ENCODE results near the gene SSUH2. TPM values are rescaled to one million over a fixed set of nuclear protein-coding genes. Genes with fewer than 3 reads are reported as not detected.

Gene SSUH2
- total RNA-seq, 1 donor from 2014 or later: not detected

GRCh38 chr3:8600457-8600856, 44.1 kb downstream of the SSUH2 start:
- DNase-seq (ENCODE audit: extremely low spot score, unreplicated experiment): no peak
- no peak for TF ChIP-seq CTCF (IDR thresholded peaks at IDR 0.05)
- H3K27me3 Mint-ChIP-seq (ENCODE audit: unreplicated experiment): no peaks in the 10 kb centered on the region
- no peak overlapping the region for H3K4me3 Mint-ChIP-seq (ENCODE audit: unreplicated experiment)
- H3K4me1 Mint-ChIP-seq (ENCODE audit: unreplicated experiment): peaks cover 19% of the 10 kb centered on the region
- H3K36me3 Mint-ChIP-seq (ENCODE audit: unreplicated experiment): no peaks in the 10 kb centered on the region
- H3K27ac Mint-ChIP-seq (ENCODE audit: unreplicated experiment): no peak overlapping the region
- H3K9me3 Mint-ChIP-seq (ENCODE audit: unreplicated experiment): no peaks in the 10 kb centered on the region

DNA sequence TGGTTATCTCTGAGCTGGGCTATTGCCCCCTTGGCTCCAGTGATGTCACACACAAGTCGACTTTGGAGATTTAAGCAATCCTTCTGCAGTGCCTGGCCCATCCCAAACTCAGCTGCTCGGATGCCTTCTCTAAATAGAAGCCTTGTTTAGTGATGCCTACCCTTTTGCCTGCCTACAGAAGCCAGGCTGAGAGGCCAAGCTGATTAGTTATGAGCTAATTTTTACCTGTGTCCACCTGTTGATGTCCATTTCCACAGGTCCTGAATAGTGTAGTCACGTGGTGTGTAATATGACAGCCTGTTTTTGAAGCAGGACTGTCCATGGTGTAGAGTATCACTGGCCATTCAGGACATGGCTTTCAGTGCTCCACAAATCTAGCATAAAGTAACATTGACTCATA, 45.5 kb downstream of the SSUH2 start:
- Mint-ChIP-seq H3K4me1 (ENCODE audit: unreplicated experiment) (peaks cover 19% of the 10 kb centered on the region), H3K27me3 (ENCODE audit: unreplicated experiment) (no peaks in the 10 kb centered on the region)
- peak; percentile 46 for DNase-seq (ENCODE audit: extremely low spot score, unreplicated experiment)

GRCh38 chr3:8597219-8597853, 47.3 kb downstream of the SSUH2 start:
- no peak for DNase-seq (ENCODE audit: extremely low spot score, unreplicated experiment)
- no peak overlapping the region for H3K27ac Mint-ChIP-seq (ENCODE audit: unreplicated experiment)
- H3K27me3 Mint-ChIP-seq (ENCODE audit: unreplicated experiment): no peaks in the 10 kb centered on the region
- no peaks in the 10 kb centered on the region for H3K9me3 Mint-ChIP-seq (ENCODE audit: unreplicated experiment)
- H3K4me3 Mint-ChIP-seq (ENCODE audit: unreplicated experiment): no peak overlapping the region
- TF ChIP-seq CTCF (IDR thresholded peaks at IDR 0.05): no peak
- H3K4me1 Mint-ChIP-seq (ENCODE audit: unreplicated experiment): peaks cover 22% of the 10 kb centered on the region
- no peaks in the 10 kb centered on the region for H3K36me3 Mint-ChIP-seq (ENCODE audit: unreplicated experiment)

More for the DNA sequence above, 45.5 kb downstream of the SSUH2 start:
- no peaks in the 10 kb centered on the region for H3K9me3 Mint-ChIP-seq (ENCODE audit: unreplicated experiment)
- H3K36me3 Mint-ChIP-seq (ENCODE audit: unreplicated experiment): no peaks in the 10 kb centered on the region
- H3K27ac Mint-ChIP-seq (ENCODE audit: unreplicated experiment): no peak overlapping the region
- TF ChIP-seq CTCF (IDR thresholded peaks at IDR 0.05): no peak
- H3K4me3 Mint-ChIP-seq (ENCODE audit: unreplicated experiment): no peak overlapping the region

GRCh38 chr3:8596321-8597218, 48.0 kb downstream of the SSUH2 start:
- Mint-ChIP-seq H3K4me1 (ENCODE audit: unreplicated experiment) (peaks cover 22% of the 10 kb centered on the region), H3K9me3 (ENCODE audit: unreplicated experiment) (no peaks in the 10 kb centered on the region), H3K4me3 (ENCODE audit: unreplicated experiment) (no peak overlapping the region), H3K36me3 (ENCODE audit: unreplicated experiment) (no peaks in the 10 kb centered on the region), H3K27ac (ENCODE audit: unreplicated experiment) (no peak overlapping the region), H3K27me3 (ENCODE audit: unreplicated experiment) (no peaks in the 10 kb centered on the region)
- TF ChIP-seq CTCF (IDR thresholded peaks at IDR 0.05): no peak
- peak; percentile 56 for DNase-seq (ENCODE audit: extremely low spot score, unreplicated experiment)

DNA sequence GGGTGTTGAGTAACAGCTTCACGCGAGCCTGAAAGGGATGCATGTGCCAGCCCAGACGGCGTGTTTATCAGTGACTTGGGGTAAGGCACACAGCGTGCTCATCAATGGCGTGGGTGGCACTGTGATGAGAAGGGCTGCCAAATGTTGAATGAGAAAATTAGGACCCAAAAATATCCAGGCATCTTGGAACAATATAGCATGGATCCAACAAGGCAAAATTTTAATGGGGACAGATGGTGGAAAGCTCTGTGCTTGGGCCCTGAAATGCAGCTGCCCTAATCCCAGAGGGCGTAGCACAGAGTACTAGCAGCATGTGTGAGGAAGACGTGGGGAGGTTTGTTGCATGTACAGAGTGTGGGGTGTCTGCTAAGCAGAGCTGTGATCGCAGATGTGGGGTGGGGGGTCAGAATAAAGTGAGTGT, 48.9 kb downstream of the SSUH2 start:
- no peak overlapping the region for H3K27ac Mint-ChIP-seq (ENCODE audit: unreplicated experiment)
- H3K9me3 Mint-ChIP-seq (ENCODE audit: unreplicated experiment): no peaks in the 10 kb centered on the region
- no peak overlapping the region for H3K4me3 Mint-ChIP-seq (ENCODE audit: unreplicated experiment)
- H3K27me3 Mint-ChIP-seq (ENCODE audit: unreplicated experiment): no peaks in the 10 kb centered on the region
- H3K36me3 Mint-ChIP-seq (ENCODE audit: unreplicated experiment): no peaks in the 10 kb centered on the region
- H3K4me1 Mint-ChIP-seq (ENCODE audit: unreplicated experiment): peaks cover 30% of the 10 kb centered on the region
- TF ChIP-seq CTCF (IDR thresholded peaks at IDR 0.05): no peak
- peak; percentile 34 for DNase-seq (ENCODE audit: extremely low spot score, unreplicated experiment)

Measured in osteocyte (in vitro differentiated cells).